Endothelial cell of umbilical vein (primary cell): Measurements from ENCODE around the gene ATRIP. TPM values are rescaled to one million over a fixed set of nuclear protein-coding genes. Genes with fewer than 3 reads are reported as not detected.
"Not testable (repeated sequence)": the region's sequence is repeated elsewhere in the genome, so short reads cannot be mapped to it uniquely, and the experiment has no call there.

Source experiments
- BruUV-seq: library from RNA; stranded (reverse); fragments of 400-500 nt; replicated peaks from 2 replicates; lab custom pipeline; 2021; lab: Mats Ljungman, UMichigan
- CTCF ChIA-PET: fragments of 300-600, 350-600 bp; sonication (Branson Sonifier 250); formaldehyde crosslinking; loops from one replicate; lab custom pipeline; 2021; ENCODE audit warnings: antibody characterized with exemption, inconsistent platforms; lab: Charles Lee
- POLR2A ChIA-PET: fragments of 300-600, 350-600 bp; sonication (Branson Sonifier 250); formaldehyde crosslinking; loops from one replicate; lab custom pipeline; 2021; ENCODE audit warnings: antibody characterized with exemption, inconsistent platforms; lab: Charles Lee
- DNase-seq: peaks from one replicate; pipeline ENCODE4 v3.0.0-alpha.2; 2011; ENCODE audit warnings: low read depth, low spot score
- FAIRE-seq: peaks from 2 replicates; lab custom pipeline; 2011; peaks lifted over from hg19 to GRCh38; lab: Jason Lieb, UNC
- H2AFZ ChIP-seq: 2 replicates; pipeline ENCODE4 v1.6.0; 2012; ENCODE audit warnings: low read depth, low read length, control low read depth, inconsistent platforms
- H3K27ac ChIP-seq: 2 replicates; pipeline ENCODE4 v1.5.1; 2011; ENCODE audit warnings: low read depth, mild to moderate bottlenecking, control low read depth, low read length, moderate library complexity; ENCODE audit not compliant: insufficient read depth
- H3K27me3 ChIP-seq, 2 experiments: 2 replicates each; pipeline versions ENCODE4 v1.6.0 to v1.6.1; 2011; ENCODE audit warnings: low read length in 2 of 2, mixed read lengths in 1 of 2; ENCODE audit not compliant: control insufficient read depth in 2 of 2, insufficient read depth in 2 of 2
- H3K36me3 ChIP-seq, 2 experiments: 2 replicates in 1 of 2; 3 replicates in 1 of 2; pipeline ENCODE4 v1.5.1; 2011; ENCODE audit warnings: low read length in 2 of 2, mild to moderate bottlenecking in 1 of 2, moderate library complexity in 1 of 2; ENCODE audit not compliant: control insufficient read depth in 2 of 2, insufficient read depth in 2 of 2; ENCODE audit errors: extremely low read depth in 1 of 2
- H3K4me1 ChIP-seq: 3 replicates; pipeline ENCODE4 v1.5.1; 2011; ENCODE audit warnings: mild to moderate bottlenecking, low read length; ENCODE audit not compliant: control insufficient read depth, insufficient read depth; ENCODE audit errors: extremely low read depth
- H3K4me2 ChIP-seq: 2 replicates; pipeline ENCODE4 v1.6.1; 2011; ENCODE audit warnings: low read length, control low read depth, mixed read lengths; ENCODE audit not compliant: insufficient read depth
- H3K4me3 ChIP-seq, 3 experiments: fragments of 200-600 bp in 1 of 3; sonication (generic), shearing (Covaris generic) in 1 of 3; replicated peaks in 1 of 3; 2 replicates each; pipeline ENCODE4 v1.5.1; 2011 to 2016; ENCODE audit warnings: control low read depth in 3 of 3, low read length in 3 of 3, mild to moderate bottlenecking in 2 of 3, inconsistent platforms in 1 of 3, low read depth in 1 of 3, moderate library complexity in 1 of 3; ENCODE audit not compliant: insufficient read depth in 1 of 3
- H3K79me2 ChIP-seq: 2 replicates; pipeline ENCODE4 v1.6.0; 2012; ENCODE audit warnings: low read length, inconsistent platforms; ENCODE audit not compliant: control insufficient read depth, insufficient read depth
- H3K9ac ChIP-seq: replicated peaks from 2 replicates; pipeline ENCODE3; 2011; ENCODE audit warnings: low read length, control low read depth; ENCODE audit not compliant: insufficient read depth; ENCODE audit errors: extremely low read depth
- H3K9me1 ChIP-seq: replicated peaks from 3 replicates; pipeline ENCODE4 v1.6.0; 2011; ENCODE audit warnings: mild to moderate bottlenecking, low read length; ENCODE audit not compliant: control insufficient read depth, insufficient read depth; ENCODE audit errors: extremely low read depth
- H3K9me3 ChIP-seq: replicated peaks from 2 replicates; pipeline ENCODE4 v1.5.1; 2012; ENCODE audit warnings: low read length, inconsistent platforms; ENCODE audit not compliant: control insufficient read depth, insufficient read depth
- H4K20me1 ChIP-seq: replicated peaks from 2 replicates; pipeline ENCODE3; 2011; ENCODE audit warnings: mild to moderate bottlenecking, low read length; ENCODE audit not compliant: control insufficient read depth, insufficient read depth; ENCODE audit errors: extremely low read depth
- GATA2 ChIP-seq: IDR thresholded peaks from 2 replicates; pipeline ENCODE4 v1.7.0; 2011; ENCODE audit warnings: low read depth, mild to moderate bottlenecking, moderate library complexity, mixed read lengths, low read length; ENCODE audit not compliant: insufficient read length, insufficient read depth
- dilution Hi-C: fragments of 300-500 bp; cut with MboI; formaldehyde crosslinking; loops from one replicate; pipeline ENCODE4 v1.15.0; 2019; ENCODE audit warnings: low sequenced_read_pairs; ENCODE audit not compliant: extremely low pct_ligation_motif_present
- intact Hi-C: fragments of 100-400 bp; cut with micrococcal nuclease; formaldehyde crosslinking; loops from one replicate; pipeline ENCODE4 v1.10.0; 2022
- polyA plus RNA-seq, 4 experiments: library from polyadenylated mRNA; depleted of rRNA in 3 of 4; stranded (reverse) in 3 of 4; unstranded in 1 of 4; fragments of >200 nt; gene quantifications; 2 replicates each; pipeline versions ENCODE4 v1.2.1 to v1.2.3, GENCODE V29; 2011 to 2012; ENCODE audit warnings: missing spikeins in 1 of 4
- total RNA-seq: library from RNA; stranded (reverse); gene quantifications from 2 replicates; pipeline ENCODE4 v1.2.3, GENCODE V29; 2021
- TF ChIP-seq, protein P1 (sequence below): IDR thresholded peaks from 2 replicates; pipeline ENCODE4 v1.6.1; 2011; ENCODE audit not compliant: insufficient read depth, insufficient read length
- TF ChIP-seq, protein P2 (sequence below), 2 donors: IDR thresholded peaks; 1 replicate in 1 of 2; 2 replicates in 1 of 2; pipeline ENCODE4 v1.5.1; 2011; ENCODE audit warnings: low read length in 2 of 2, mild to moderate bottlenecking in 2 of 2, moderate library complexity in 2 of 2, control low read depth in 1 of 2, inconsistent platforms in 1 of 2, low read depth in 1 of 2; ENCODE audit not compliant: insufficient read depth in 1 of 2; ENCODE audit errors: extremely low read depth in 1 of 2

ATRIP gene
- total and polyA plus RNA-seq, 2 donors (not counting 3 experiments of a cell fraction or from before 2014, with no cell fraction given) = 10.6 to 14.7 TPM

DNA sequence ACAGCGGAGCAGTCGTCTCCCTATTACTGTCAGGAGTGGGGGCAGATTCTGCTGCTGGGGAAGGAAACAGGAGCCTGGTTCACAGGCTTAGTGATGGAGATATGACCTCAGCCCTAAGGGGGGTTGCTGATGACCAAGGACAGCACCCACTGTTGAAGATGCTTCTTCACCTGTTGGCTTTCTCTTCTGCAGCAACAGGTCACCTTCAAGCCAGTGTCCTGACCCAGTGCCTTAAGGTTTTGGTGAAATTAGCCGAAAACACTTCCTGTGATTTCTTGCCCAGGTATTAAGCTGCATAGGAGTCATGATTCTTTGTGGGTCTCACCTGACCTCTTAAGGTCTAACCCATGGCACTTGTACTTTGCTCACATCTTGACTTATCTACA is 14.0 kb downstream of the ATRIP start:
- no peak overlapping the region for H3K9ac ChIP-seq
- ChIA-PET POLR2A (no interaction called here), CTCF (interaction anchor here (3.7 kb wide), 1 partner anchor 89 kb away, joined by 12 read pairs; no protein-coding TSS in a partner anchor)
- no peaks in the 10 kb centered on the region for H3K9me1 ChIP-seq
- no peak overlapping the region for H3K4me2 ChIP-seq
- no TSS peak for BruUV-seq
- no peak overlapping the region for H3K27ac ChIP-seq
- no peak overlapping the region for H2AFZ ChIP-seq
- intact Hi-C loops = no loop called here
- no peaks in the 10 kb centered on the region for H3K27me3 ChIP-seq
- peaks cover 14 to 27% of the 10 kb centered on the region in 2 experiments for H3K36me3 ChIP-seq
- peaks cover 6% of the 10 kb centered on the region for H3K4me1 ChIP-seq
- DNase-seq (no peak), FAIRE-seq (no peak)
- dilution Hi-C loops = no loop called here
- no peak overlapping the region for H3K4me3 ChIP-seq
- TF ChIP-seq, protein P1, sequence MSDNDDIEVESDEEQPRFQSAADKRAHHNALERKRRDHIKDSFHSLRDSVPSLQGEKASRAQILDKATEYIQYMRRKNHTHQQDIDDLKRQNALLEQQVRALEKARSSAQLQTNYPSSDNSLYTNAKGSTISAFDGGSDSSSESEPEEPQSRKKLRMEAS = no peak
- TF ChIP-seq, protein P2, sequence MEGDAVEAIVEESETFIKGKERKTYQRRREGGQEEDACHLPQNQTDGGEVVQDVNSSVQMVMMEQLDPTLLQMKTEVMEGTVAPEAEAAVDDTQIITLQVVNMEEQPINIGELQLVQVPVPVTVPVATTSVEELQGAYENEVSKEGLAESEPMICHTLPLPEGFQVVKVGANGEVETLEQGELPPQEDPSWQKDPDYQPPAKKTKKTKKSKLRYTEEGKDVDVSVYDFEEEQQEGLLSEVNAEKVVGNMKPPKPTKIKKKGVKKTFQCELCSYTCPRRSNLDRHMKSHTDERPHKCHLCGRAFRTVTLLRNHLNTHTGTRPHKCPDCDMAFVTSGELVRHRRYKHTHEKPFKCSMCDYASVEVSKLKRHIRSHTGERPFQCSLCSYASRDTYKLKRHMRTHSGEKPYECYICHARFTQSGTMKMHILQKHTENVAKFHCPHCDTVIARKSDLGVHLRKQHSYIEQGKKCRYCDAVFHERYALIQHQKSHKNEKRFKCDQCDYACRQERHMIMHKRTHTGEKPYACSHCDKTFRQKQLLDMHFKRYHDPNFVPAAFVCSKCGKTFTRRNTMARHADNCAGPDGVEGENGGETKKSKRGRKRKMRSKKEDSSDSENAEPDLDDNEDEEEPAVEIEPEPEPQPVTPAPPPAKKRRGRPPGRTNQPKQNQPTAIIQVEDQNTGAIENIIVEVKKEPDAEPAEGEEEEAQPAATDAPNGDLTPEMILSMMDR (IDR thresholded peaks at IDR 0.05; ENCODE audit: extremely low read depth in 1 of 2, insufficient read depth in 1 of 2, low read depth in 1 of 2, low read length in 2 of 2) = no peak
- no peak for TF ChIP-seq GATA2
- no peaks in the 10 kb centered on the region for H3K9me3 ChIP-seq
- no peaks in the 10 kb centered on the region for H3K79me2 ChIP-seq
- no peaks in the 10 kb centered on the region for H4K20me1 ChIP-seq

DNA sequence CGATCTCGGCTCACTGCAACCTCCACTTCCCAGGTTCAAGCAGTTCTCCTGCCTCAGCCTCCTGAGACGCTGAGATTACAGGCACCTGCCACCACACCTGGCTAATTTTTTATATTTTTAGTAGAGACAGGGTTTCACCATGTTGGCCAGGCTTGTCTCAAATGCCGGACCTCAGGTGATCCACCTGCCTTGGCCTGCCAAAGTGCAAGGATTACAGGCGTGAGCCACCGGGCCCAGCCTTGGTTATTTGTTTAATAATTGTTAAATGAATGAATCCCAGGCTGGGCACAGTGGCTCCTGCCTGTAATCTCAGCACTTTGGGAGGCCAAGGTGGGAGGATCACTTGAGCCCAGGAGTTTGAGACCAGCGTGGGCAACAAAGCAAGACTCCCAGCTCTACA is 15.2 kb downstream of the ATRIP start:
- dilution Hi-C loops, H3K9ac ChIP-seq, H3K27ac ChIP-seq, H3K79me2 ChIP-seq, intact Hi-C loops, FAIRE-seq, H3K9me1 ChIP-seq, POLR2A ChIA-PET, DNase-seq, BruUV-seq, H2AFZ ChIP-seq, H3K9me3 ChIP-seq, H3K27me3 ChIP-seq, H3K4me2 ChIP-seq, H3K4me3 ChIP-seq, H4K20me1 ChIP-seq: not testable (repeated sequence)
- peaks cover 14 to 25% of the 10 kb centered on the region in 2 experiments for H3K36me3 ChIP-seq
- CTCF ChIA-PET = interaction anchor here (1.0 to 4.5 kb wide), 3 partner anchors 26 to 87 kb away, joined by 3 to 20 read pairs (median 12); no protein-coding TSS in a partner anchor
- H3K4me1 ChIP-seq = peaks cover 13% of the 10 kb centered on the region
